Activated CD8-positive, alpha-beta memory T cell treated with anti-CD3 and anti-CD28 coated beads, Interleukin-2, amount 50 U/mL, for 48 hours (primary cell): ENCODE measurements around the gene COA1.
"Not testable (repeated sequence)": the region's sequence is repeated elsewhere in the genome, so short reads cannot be mapped to it uniquely, and the experiment has no call there.

Experiments used
- DNase-seq: peaks from one replicate; pipeline ENCODE4 v3.0.0-alpha.2; 2020

The COA1 gene, protein sequence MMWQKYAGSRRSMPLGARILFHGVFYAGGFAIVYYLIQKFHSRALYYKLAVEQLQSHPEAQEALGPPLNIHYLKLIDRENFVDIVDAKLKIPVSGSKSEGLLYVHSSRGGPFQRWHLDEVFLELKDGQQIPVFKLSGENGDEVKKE

DNA sequence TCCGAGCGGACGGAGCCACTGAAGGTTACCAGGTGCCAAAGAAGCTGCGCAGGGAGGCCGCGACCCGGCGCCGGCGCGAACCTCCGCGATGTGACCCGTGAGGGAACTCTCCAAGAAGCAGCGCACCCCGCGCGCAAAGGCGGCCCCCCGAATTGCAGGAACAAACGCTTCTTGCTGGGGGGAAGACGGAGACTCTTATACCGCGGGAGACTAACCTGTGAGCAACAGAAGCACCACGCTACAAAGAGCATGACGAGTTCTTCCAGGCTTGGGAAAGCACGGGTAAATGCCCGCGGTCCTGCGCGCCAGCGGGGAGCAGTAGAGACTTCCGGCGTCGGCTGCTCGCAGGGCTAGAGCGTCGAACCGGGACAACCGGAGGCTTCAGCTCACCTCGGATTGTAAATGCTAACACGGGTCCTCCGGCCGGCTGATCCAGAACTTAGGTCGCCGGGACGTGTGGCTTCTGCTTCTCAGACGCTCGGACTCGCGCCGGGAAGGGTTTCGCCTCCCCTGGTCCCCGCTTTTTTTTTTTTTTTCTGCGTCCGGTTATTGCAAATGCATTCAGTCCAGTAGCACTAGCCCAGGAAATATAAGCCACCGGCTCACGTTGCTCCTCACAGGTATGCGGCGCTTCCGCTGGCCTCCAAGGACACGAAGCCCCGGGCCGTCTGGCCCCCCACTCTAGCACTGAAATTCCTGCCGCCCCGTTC is at the start of gene COA1:
Gene COA1 (minus strand): TSS at position 310 of the 710 bp plus-strand sequence. CDS start 80,909 bp downstream, outside the sequence.
- DNase-seq: peak; percentile 89

DNA sequence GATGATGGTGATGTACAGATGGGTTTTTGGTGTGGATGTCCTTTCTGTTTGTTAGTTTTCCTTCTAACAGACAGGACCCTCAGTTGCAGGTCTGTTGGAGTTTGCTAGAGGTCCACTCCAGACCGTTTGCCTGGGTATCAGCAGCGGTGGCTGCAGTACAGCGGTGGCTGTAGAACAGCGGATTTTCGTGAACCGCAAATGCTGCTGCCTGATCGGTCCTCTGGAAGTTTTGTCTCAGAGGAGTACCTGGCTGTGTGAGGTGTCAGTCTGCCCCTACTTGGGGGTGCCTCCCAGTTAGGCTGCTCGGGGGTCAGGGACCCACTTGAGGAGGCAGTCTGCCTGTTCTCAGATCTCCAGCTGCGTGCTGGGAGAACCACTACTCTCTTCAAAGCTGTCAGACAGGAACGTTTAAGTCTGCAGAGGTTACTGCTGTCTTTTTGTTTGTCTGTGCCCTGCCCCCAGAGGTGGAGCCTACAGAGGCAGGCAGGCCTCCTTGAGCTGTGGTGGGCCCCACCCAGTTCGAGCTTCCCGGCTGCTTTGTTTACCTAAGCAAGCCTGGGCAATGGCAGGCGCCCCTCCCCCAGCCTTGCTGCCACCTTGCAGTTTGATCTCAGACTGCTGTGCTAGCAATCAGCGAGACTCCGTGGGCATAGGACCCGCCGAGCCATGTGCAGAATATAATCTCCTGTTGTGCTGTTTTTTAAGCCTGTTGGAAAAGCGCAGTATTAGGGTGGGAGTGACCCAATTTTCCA is 49.1 kb upstream of the COA1 start:
- DNase-seq: peak; percentile 38

DNA sequence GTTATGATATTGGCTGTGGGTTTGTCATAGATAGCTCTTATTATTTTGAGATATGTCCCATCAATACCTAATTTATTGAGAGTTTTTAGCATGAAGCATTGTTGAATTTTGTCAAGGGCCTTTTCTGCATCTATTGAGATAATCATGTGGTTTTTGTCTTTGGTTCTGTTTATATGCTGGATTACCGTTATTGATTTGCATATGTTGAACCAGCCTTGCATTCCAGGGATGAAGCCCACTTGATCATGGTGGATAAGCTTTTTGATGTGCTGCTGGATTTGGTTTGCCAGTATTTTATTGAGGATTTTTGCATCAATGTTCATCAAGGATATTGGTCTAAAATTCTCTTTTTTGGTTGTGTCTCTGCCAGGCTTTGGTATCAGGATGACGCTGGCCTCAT is 45.9 kb upstream of the COA1 start:
- not testable (repeated sequence) for DNase-seq

DNA sequence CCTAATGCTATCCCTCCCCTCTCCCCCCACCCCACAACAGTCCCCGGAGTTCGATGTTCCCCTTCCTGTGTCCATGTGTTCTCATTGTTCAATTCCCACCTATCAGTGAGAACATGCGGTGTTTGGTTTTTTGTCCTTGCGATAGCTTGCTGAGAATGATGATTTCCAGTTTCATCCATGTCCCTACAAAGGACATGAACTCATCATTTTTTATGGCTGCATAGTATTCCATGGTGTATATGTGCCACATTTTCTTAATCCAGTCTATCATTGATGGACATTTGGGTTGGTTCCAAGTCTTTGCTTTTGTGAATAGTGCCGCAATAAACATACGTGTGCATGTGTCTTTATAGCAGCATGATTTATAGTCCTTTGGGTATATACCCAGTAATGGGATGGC is 43.9 kb upstream of the COA1 start:
- DNase-seq: not testable (repeated sequence)

DNA sequence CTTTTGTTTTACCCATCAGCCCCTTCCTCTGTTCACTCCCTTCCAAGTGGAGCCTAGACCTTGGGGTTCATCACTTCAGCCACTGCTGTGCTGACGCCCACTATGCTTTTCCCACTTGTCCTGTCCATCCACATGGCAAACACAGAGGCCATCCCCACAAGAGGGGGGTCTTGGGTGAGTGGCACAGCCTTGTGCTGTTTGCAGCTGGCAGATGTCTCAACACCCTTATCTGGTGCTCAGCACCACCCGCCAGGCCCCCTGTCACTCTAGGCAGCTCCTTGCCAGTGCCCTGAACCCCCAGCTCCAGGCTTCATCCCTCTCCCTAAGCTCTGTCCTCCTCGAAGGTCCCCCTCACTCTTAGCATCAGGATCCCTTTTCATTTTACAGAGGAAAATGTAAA is 42.2 kb upstream of the COA1 start:
- peak; percentile 10 for DNase-seq

DNA sequence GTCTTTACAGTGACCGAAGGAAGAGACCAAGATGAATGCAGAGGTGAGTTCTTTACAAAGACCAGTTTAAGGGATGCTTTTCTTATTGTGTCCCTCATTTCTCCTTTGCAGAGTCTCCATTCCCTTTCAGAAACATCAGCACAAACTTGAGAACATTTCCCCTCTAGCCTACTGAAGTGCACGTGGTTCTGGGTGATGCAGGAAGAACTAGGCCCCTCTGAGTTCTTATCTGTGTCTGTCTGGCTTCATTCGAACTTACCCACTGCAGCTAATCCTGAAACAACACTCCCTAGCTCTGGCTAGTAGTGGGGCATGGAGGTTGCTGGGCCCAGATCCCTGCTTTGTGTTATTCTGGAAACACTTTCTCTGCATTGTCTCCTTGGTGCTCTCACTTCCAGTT is 41.8 kb upstream of the COA1 start:
- peak; percentile 12 for DNase-seq

DNA sequence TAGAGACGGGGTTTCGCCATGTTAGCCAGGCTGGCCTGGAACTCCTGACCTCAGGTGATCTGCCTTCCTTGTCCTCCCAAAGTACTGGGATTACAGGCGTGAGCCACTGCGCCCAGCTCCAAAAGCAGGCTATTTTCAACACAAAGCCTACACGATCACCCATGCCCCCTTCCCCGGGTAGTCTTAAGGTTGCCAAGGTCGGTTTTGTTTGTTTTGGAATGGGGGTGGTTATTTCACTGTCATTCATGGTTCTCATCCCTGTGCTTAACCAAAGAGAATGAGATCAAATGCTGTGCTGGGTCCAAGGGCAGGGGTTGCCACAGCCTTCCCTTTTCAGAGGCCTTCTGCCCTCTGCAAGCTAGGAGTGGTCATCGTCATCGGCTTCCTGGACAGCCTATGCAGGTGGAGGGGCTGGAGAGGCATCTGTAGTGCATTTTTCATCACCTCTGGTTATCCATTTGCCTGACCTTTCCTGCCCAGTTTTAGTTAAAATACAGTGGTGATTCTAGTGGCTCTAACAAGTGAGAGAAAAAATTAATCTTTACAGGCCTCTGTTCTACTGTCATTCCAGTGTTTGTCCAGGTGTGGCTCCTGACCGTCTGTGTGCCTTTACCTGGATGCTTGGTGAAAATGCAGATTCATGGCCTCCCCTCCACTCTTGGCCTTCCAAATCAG is 40.6 kb upstream of the COA1 start:
- DNase-seq: peak; percentile 41

DNA sequence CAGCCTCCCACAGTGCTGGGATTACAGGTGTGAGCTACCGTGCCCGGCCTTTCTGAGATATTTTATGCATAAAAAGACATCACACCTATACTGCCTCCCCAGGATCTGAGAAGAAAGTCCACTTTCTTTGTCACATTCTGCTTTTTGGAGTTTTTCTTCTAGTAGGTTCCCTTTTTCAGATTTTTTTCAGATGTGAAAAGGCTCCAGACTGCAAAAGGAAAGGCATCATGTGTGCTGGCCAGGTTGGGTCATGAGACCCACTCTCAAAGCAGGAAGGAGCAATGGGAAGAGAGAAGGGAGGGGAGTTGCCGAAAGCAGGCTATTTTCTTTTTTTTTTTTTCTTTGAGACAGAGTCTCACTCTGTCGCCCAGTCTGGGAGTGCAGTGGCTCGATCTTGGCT is 40.0 kb upstream of the COA1 start:
- DNase-seq: peak; percentile 0

DNA sequence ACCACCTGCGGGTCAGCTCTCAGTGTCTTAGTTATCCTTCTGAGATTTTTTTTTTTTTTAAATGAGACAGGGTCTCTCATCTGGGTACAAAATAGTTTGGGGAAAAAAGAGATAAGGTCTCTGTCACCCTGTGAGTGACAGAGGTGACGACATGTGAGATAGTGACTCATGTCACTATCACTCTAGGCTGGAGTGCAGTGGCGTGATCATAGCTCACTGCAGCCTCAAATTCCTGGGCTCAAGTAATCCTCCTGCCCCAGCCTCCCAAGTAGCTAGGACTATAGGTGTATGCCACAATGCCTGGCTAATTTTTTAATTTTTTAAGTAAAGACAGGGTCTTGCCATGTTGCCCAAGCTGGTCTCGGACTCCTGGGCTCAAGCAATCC is 39.6 kb upstream of the COA1 start:
- DNase-seq: peak; percentile 42

DNA sequence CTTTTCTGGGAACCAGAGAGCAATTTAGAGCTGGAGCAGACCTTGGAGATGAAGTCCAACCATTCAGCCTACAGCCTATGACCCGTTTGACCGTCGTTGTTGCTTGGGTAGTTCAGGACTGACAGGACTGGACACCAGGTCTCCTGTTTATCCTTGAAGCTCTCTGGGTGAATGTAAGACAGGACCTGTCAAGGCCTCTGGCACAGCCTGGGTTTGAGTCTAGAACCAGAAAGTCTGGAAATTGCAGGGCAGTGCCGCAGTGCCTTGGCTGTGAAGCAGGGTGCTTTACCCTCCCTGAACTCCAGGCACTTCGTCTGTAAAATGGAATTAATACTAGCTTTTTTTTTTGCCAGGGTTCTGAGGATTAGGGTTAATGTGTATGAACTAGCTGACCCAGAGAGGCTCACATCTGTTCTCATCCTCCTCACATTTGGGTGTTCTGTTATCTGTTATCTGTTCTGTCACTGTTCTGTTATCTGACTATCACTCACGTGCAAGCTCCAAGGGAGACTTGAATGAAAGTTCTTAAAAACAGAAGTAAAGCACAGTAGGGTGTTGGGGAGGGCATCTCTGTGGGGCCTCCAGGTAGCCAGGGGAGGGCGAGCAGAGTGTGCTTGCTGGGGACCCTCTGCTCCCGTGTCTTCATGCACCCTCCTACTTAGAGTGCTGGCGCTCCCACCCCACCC is 39.0 kb upstream of the COA1 start:
- peak; percentile 49 for DNase-seq

DNA sequence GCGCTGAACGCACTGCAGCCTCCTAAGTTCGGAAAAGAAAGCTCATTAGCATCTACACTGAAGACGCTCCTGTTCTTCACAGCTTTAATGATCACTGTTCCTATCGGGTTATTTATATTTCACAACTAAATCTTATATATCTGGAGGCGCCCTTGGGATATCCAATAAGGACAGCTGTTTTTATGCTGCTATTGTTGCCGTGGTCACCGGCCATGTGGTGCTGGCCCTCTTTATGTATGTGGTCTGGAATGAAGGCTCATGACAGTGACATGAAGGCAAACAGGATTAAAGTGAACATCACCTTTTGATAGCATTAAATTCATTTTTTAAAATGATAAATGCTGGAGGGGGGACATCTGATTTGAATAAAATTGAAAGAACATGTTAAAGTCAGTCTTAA is 38.0 kb upstream of the COA1 start:
- DNase-seq: peak; percentile 8

DNA sequence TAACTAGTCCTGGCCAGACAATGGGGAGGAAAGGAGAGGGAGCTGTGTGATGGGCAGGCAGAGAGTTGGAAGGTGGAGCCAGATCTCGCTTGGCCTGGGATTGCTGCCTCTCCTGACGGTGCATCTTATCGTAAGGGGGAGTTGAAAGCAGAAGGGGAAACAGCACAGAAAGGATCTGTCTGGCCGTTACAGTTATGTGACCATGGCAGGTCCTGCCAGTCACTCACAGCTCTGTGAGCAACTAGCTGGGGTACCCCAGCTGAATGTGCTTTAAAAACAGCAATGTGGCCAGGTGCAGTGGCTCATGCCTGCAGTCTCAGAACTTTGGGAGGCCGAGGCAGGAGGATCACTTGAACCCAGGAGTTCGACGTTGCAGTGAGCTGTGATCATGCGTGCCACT is 37.2 kb upstream of the COA1 start:
- peak; percentile 43 for DNase-seq

DNA sequence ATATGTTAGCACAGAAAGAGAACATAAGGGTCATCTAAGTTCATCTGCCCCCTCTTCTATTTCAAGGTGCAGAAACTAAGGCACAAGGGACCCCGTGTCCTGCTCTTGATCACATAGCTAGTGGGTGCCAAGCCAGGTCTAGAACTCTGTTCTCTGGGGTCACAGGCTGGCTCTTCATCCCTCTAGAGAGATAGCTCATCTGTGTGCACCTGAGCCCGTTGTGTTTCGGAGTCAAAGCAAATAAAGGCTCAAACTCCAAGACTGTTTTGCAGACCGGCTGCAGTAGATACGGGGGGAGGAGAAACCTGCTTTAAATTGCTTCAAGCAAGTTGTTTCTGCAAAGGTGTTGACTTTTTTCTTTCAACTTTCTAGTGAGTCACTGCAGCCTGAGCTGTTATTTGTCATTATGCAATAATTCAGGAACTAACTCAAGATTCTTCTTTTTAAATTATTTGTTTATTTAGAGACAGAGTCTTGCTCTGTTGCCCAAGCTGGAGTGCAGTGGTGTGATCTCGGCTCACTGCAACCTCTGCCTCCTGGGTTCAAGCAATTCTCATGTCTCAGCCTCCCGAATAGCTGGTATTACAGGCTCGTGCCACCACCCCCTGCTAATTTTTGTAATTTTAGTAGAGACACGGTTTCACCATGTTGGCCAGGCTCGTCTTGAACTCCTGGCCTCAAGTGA is 35.6 kb upstream of the COA1 start:
- DNase-seq: peak; percentile 50

DNA sequence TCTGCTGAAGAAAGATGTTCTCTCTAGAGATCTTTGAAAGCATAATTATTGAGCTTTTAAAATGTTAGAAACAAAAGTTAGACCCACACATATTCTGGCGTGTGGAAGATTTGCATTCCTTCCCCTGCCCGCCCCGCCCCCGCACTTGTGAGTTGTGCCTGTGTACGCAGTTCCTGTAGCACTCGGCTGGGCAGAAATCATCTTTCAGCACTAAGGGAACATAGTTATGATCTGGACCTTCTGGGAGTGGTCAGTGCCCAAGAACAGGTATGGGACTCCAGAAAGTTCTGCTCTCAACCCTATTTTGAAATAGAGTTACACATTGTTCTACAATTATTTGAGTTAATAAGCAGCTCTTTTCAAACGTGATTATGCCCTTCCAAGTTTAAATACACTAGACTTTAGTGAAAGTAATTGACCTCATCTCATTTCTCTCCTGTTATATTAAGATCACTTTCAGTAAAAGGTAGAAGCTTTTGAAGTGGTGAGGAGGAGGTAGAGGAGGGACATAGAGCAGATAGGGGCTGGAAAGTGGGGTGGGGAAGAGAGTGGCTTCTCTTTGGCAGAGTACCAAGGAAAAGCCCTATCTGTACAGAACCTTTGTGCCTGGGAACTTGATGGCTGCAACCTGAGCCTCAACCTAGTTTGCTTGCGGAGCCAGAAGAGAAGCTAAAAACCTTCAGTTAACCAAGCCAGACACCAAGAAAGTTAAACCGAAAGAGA is 34.9 kb upstream of the COA1 start:
- DNase-seq: peak; percentile 57

DNA sequence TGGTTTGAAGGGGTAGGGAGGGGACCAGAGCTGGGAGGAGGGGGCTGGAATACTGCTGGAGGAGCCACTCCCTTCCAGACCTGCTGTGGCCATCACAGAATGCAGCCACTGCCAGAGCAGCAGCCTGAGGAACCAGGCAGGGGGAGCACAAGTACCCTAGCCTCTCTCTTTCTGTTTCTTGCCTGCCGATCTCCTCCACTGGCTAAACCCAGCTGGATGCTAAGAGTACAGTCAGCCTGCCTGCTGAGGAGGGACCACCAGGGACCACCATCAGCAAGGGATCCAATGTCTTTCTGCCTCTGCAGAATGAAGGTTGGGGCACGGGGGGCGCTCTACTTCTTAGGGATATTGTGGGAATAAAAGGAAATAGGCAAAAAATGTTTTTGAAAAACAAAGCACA is 33.9 kb upstream of the COA1 start:
- DNase-seq: no peak

DNA sequence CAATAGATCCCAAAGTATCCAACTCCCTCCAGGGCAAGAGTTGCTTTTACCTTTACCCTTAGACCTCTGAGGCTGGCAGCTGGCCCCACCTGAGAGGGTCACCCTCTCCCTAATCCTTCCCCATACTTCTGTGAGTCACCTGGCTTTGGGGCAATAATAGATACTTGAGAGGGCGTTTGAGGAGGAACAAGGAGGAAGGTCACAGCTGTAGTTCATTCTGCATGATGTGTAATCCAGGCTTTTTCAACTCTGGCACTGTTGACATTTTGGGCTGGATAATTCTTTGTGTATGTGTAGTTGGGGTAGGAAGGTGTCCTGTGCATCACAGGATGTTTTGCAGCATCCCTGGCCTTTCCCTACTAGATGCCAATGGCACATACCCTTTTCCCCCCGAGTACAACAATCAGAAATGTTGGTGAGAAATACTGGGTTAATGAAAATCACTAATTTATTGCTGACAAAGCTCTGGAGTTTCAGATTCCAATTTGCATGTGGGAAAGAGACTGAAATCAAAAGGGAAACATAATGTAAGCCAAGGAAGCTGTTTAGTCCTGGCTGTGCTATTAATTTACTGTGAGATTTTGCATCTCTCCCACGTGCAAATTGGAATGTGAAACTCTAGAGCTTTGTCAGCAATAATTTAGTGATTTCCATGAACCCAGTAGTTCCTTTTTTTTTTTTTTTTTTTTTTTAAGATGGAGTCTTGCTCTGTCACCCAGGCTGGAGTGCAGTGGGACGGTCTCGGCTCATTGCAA is 32.8 kb upstream of the COA1 start:
- DNase-seq: no peak

DNA sequence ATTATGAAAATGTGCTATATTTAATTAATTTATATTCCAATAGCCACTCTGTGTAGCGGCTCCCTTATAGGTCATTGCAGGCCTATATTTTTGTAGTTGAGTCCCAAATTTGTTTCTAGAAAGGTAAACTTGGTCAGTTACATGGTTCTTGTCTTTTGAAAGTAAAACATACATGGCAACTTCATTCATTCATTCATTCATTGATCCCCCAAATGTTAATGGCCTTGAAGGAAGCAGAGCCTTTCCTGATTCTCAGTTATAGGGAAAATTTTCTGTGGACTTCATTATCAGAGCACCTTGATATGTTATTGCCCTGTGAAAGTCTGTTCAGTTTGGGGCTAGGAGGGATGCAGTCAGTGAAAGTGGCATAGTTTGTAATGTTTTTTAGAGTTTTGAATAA is 32.1 kb upstream of the COA1 start:
- no peak for DNase-seq

DNA sequence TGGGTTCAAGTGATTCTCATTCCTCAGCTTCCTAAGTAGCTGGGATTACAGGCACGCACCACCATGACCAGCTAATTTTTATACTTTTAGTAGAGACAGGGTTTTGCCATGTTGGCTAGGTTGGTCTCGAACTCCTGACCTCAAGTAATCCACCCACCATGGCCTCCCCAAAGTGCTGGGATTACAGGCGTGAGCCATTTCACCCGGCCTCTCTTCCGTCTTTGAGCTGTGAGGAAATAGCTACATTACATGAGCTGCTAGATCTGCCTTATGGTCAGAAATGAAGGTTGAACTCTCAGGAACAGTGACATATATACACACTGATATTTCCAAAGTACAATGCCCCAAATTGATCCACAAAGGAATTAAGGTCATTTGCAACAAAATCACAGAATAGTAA is 31.5 kb upstream of the COA1 start:
- no peak for DNase-seq

DNA sequence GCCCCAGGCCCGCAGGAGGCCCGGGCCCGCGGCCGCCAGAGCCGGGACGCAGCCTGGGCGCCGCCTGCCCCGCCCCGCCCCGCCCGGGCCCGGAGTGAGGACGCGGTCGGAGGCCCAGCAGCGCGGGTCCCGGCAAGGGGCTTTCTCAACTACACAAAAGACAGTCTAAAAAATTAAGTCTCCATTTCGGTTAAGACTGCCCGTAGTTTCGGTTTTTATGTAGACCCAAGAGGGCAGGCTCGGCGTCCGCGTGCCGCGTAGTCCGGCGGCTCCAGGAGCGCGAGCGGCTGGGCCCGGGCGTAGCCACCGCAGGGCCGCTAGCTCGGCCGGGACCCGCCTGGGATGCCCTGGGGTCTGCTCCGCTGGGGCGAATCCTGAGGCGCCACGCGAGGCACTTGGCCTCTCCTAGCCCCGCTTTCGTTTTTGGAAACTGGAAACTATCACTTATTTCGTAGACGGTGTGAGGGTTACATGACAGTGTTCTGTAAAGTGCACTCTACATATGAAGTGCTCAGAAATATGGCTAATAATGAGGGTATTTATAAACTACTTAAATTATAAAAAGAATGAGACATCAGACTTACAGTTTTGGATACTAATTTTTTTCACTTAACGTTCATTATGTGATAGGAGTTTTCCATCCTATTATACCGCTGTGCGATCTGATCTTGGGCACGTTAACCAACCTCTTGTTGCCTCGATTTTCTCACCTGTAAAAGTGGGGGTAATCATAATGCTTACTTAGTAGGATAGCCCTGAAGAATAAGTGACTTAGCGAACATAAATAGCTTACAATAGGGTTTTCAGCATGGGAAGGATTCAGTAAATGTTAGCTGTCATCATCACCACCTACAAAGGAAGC is 29.7 kb upstream of the COA1 start:
- peak; percentile 69 for DNase-seq
